ENCODE measurements around the gene FTCD. TPM values are rescaled to one million over a fixed set of nuclear protein-coding genes. Genes with fewer than 3 reads are reported as not detected.
A peak's percentile ranks its signal among the peaks of the same experiment; 100 is the strongest.

Gene FTCD
- total and polyA plus RNA-seq, 2 donors (not counting 3 experiments of a cell fraction or from before 2014, with no cell fraction given): 0.06 to 1.2 TPM

DNA sequence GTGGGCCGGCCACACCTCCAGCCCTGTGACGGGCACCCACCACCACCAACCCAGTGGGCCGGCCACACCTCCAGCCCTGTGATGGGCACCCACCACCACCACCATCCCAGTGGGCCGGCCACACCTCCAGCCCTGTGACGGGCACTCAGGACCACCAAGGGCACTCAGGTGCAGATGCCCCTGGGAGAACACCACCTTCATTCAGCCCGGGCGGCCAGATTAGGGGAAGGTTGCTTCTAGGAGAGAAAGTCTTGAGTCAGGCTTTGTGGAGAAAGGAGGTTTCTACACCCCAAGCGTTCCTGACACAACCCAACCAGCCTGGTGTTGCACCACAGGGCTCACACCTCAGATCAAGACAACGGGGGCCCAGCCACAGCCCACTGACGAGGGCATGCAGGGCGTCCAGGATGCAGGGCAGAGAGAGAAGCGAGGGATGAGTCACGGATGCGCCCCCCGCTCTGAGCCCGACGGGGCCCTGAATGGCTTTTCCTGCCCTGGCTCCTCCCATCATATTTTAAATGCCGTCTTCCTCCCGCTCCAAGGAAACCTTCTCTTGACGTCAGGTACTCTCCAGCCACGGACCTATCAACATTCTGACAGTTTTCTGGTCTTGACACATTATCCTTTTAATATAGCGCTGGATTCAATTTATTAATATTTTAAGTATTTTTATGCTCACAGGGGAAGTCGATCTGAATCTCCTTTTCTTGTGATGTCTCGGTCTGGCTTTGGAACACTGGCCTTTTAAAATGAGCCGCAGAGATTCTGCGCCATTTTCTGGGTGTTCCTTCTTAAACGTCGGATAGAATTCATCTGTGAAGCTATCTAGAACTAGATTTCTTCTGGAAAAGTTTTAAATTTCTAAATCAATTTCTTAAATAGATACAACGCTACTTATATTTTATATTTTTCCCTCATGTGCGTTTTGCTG is 29.5 kb upstream of the FTCD start:
- Histone ChIP-seq H3K36me3 (ENCODE audit: control insufficient read depth in 2 of 2, extremely low read depth in 1 of 2, insufficient read depth in 2 of 2, low read length in 2 of 2) (no peaks in the 10 kb centered on the region), H4K20me1 (replicated peaks; ENCODE audit: control insufficient read depth, extremely low read depth, insufficient read depth, low read length) (no peaks in the 10 kb centered on the region), H3K4me1 (ENCODE audit: control insufficient read depth, extremely low read depth, insufficient read depth, low read length) (peaks cover 31% of the 10 kb centered on the region), H2AFZ (ENCODE audit: low read depth, low read length) (peak overlapping the region; percentile 42), H3K4me2 (ENCODE audit: insufficient read depth, low read length) (peak overlapping the region; percentile 80), H3K9ac (replicated peaks; ENCODE audit: extremely low read depth, insufficient read depth, low read length) (peak overlapping the region; percentile 27), H3K9me3 (replicated peaks; ENCODE audit: control insufficient read depth, insufficient read depth, low read length) (no peaks in the 10 kb centered on the region), H3K27ac (ENCODE audit: insufficient read depth, low read depth, low read length) (peak overlapping the region; percentile 35), H3K9me1 (replicated peaks; ENCODE audit: control insufficient read depth, extremely low read depth, insufficient read depth, low read length) (no peaks in the 10 kb centered on the region), H3K27me3 (ENCODE audit: control insufficient read depth in 2 of 2, insufficient read depth in 2 of 2, low read length in 2 of 2) (no peaks in the 10 kb centered on the region), H3K4me3 (replicated peaks in 1 of 3; ENCODE audit: insufficient read depth in 1 of 3, low read depth in 1 of 3, low read length in 3 of 3) (peak overlapping the region; percentile 12 to 55 (median 52)), H3K79me2 (ENCODE audit: control insufficient read depth, insufficient read depth, low read length) (no peaks in the 10 kb centered on the region)
- peak; percentile 95 for DNase-seq (ENCODE audit: low read depth, low spot score)
- intact Hi-C loops (cut with micrococcal nuclease) (loop anchor here (5.0 kb wide), 1 partner anchor 33 kb away; no protein-coding TSS in a partner anchor), dilution Hi-C loops (cut with MboI; ENCODE audit: extremely low pct_ligation_motif_present, low sequenced_read_pairs) (no loop called here)
- peak; percentile 85 for FAIRE-seq
- BruUV-seq (replicated peaks): TSS peak; percentile 42
- ChIA-PET CTCF (no interaction called here), POLR2A (no interaction called here)
- TF ChIP-seq GATA2 (IDR thresholded peaks at IDR 0.05; ENCODE audit: insufficient read depth, insufficient read length, low read depth, low read length): no peak
- TF ChIP-seq EZH2 (IDR thresholded peaks at IDR 0.05; ENCODE audit: borderline replicate concordance, low read depth, low read length, severe bottlenecking): no peak
- no peak for TF ChIP-seq MYC (IDR thresholded peaks at IDR 0.05; ENCODE audit: low read depth, low read length)
- TF ChIP-seq, protein P1, sequence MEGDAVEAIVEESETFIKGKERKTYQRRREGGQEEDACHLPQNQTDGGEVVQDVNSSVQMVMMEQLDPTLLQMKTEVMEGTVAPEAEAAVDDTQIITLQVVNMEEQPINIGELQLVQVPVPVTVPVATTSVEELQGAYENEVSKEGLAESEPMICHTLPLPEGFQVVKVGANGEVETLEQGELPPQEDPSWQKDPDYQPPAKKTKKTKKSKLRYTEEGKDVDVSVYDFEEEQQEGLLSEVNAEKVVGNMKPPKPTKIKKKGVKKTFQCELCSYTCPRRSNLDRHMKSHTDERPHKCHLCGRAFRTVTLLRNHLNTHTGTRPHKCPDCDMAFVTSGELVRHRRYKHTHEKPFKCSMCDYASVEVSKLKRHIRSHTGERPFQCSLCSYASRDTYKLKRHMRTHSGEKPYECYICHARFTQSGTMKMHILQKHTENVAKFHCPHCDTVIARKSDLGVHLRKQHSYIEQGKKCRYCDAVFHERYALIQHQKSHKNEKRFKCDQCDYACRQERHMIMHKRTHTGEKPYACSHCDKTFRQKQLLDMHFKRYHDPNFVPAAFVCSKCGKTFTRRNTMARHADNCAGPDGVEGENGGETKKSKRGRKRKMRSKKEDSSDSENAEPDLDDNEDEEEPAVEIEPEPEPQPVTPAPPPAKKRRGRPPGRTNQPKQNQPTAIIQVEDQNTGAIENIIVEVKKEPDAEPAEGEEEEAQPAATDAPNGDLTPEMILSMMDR (IDR thresholded peaks at IDR 0.05; ENCODE audit: extremely low read depth in 1 of 2, insufficient read depth in 1 of 2, low read depth in 1 of 2, low read length in 2 of 2): no peak
- TF ChIP-seq POLR2A (IDR thresholded peaks at IDR 0.05; ENCODE audit: low read depth, low read length): peak; percentile 36
- TF ChIP-seq POLR2AphosphoS5 (IDR thresholded peaks at IDR 0.05; ENCODE audit: insufficient read depth, low read depth, low read length): peak; percentile 38
- TF ChIP-seq, protein P2, sequence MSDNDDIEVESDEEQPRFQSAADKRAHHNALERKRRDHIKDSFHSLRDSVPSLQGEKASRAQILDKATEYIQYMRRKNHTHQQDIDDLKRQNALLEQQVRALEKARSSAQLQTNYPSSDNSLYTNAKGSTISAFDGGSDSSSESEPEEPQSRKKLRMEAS (IDR thresholded peaks at IDR 0.05; ENCODE audit: insufficient read depth, insufficient read length): no peak
- peak; percentile 68 for TF ChIP-seq FOS (IDR thresholded peaks at IDR 0.05; ENCODE audit: borderline replicate concordance, insufficient read depth, low read length)

All from endothelial cell of umbilical vein (primary cell).